Activated naive CD8-positive, alpha-beta T cell treated with anti-CD3 and anti-CD28 coated beads, Interleukin-2, amount 10 ng/mL, durations not matched to agents 7 days and 5 days (primary cell): Measurements from ENCODE around the gene ACBD4. TPM values are rescaled to one million over a fixed set of nuclear protein-coding genes. Genes with fewer than 3 reads are reported as not detected.

Experiments used
- ATAC-seq: fragments of 150-1000 bp; cut with Tn5 transposase; one replicate; pipeline ENCODE4 v1.10.0; 2021; ENCODE audit warnings: low read depth, moderate library complexity
- POLR2A ChIA-PET: fragments of 350-600 bp; sonication (Branson Sonifier 250); formaldehyde crosslinking; loops from one replicate; lab custom pipeline; 2021; ENCODE audit warnings: antibody characterized with exemption; lab: Charles Lee
- DNase-seq: peaks from one replicate; pipeline ENCODE4 v3.0.0; 2021
- H3K27ac Mint-ChIP-seq: one replicate; pipeline ENCODE4 v1.8.0; 2022; ENCODE audit warnings: mild to moderate bottlenecking, mixed read lengths
- H3K27me3 Mint-ChIP-seq: one replicate; pipeline ENCODE4 v1.8.0; 2022; ENCODE audit warnings: mild to moderate bottlenecking, moderate library complexity, mixed read lengths
- H3K36me3 Mint-ChIP-seq: one replicate; pipeline ENCODE4 v1.8.0; 2021; ENCODE audit warnings: mild to moderate bottlenecking, mixed read lengths
- H3K4me1 Mint-ChIP-seq: one replicate; pipeline ENCODE4 v1.8.0; 2021; ENCODE audit warnings: mixed read lengths
- H3K4me3 Mint-ChIP-seq: one replicate; pipeline ENCODE4 v1.8.0; 2022; ENCODE audit warnings: mild to moderate bottlenecking, moderate library complexity, mixed read lengths
- H3K9me3 Mint-ChIP-seq: one replicate; pipeline ENCODE4 v1.8.0; 2021; ENCODE audit warnings: mixed read lengths
- total RNA-seq, 2 experiments: library from RNA; stranded (reverse); gene quantifications; one replicate each; pipeline ENCODE4 v1.2.3, GENCODE V29; 2021

ACBD4 gene
- total RNA-seq, 2 experiments from 2014 or later = 24.5 to 25.0 TPM

DNA sequence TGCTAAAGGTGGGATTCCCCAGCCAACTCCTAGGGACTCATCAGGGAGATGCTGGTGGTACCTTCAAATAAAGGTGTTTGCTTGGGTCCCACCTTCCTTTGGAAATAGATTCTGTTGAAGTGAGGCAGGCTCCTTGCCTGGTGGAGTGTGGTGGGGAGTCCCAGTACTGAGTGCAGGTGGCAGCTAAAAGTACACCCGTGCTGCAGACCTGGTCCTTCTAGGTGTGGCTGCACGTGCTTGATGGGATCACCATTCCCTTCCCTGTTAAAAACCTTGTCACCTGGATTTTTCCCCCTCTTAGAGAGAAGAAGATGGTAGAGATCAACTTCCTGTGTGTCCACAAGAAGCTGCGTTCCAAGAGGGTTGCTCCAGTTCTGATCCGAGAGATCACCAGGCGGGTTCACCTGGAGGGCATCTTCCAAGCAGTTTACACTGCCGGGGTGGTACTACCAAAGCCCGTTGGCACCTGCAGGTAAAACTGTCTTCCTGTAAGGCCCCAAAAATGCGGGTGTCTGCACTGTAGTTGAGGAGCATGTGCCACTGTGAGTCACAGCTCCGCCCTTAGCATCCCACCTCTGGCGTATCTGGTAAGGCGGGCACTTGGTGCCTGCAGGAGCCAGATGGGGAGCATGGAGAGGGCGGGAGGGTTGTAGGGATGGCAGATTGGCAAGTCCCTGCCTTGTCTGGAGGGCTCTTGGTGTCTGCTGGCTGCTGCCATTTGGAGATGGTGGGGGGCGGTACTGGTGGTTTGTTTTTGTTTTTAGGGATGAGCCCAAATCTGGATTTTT is 37.2 kb upstream of the ACBD4 start:
- H3K4me1 Mint-ChIP-seq = no peaks in the 10 kb centered on the region
- DNase-seq = no peak
- ATAC-seq = no peak
- H3K27ac Mint-ChIP-seq = no peak overlapping the region
- H3K9me3 Mint-ChIP-seq = no peaks in the 10 kb centered on the region
- peaks cover 28% of the 10 kb centered on the region for H3K36me3 Mint-ChIP-seq
- H3K4me3 Mint-ChIP-seq = no peak overlapping the region
- POLR2A ChIA-PET = interaction anchor here (1.0 kb wide), 1 partner anchor 48 kb away, joined by 3 read pairs; no protein-coding TSS in a partner anchor
- no peaks in the 10 kb centered on the region for H3K27me3 Mint-ChIP-seq

DNA sequence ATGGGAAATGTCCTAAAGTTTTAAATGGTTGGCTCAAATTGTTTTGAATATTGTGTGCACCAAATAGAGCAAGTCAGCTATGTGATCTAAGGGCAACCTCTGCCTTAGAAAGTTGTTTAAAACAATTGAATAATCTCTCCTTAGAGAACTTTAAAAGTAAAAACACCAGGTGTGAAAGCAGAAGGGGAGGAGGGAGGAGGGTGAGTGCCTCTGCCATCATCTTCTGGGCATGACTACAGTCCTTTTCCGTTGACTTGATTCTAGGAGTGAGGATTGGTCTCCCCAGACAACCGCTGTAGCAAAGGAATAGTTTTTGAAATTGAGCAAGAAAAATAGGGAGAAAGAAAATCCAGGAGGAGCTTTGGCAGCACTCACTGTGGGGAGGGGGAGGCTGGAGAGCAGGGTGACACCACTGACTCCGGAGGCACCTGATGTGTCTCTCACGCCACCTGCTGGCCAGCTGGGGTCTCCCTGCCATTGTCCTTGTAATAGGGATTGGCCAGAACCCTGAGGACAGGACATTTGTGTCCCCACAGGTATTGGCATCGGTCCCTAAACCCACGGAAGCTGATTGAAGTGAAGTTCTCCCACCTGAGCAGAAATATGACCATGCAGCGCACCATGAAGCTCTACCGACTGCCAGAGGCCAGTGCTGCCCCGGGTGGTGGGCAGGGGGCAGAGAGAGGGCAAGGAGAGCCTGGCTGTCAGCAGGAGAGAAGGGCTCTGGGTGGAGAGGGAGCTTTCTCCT is 36.4 kb upstream of the ACBD4 start:
- Mint-ChIP-seq H3K27me3 (no peaks in the 10 kb centered on the region), H3K4me3 (no peak overlapping the region), H3K9me3 (no peaks in the 10 kb centered on the region), H3K27ac (no peak overlapping the region), H3K36me3 (peaks cover 31% of the 10 kb centered on the region), H3K4me1 (no peaks in the 10 kb centered on the region)
- ATAC-seq = peak; percentile 85
- peak; percentile 82 for DNase-seq
- POLR2A ChIA-PET = interaction anchor here (0.8 kb wide), 1 partner anchor 38 kb away, joined by 3 read pairs; the partner anchor contains the start of gene NMT1

DNA sequence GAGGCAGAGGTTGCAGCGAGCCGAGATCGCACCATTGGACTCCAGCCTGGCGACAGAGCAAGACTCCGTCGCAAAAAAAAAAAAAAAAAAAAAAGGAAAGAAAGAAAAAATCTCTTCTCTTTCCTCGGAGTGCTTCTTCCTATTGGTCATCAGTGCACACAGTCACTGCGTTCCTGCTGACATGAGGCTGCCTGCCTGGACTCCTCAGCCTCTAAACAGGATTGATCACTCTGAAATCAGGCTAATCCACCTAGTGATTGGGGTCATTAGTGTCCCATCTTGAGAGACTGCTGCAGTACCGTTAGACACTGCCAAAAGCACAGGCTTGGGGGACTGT is 34.0 kb upstream of the ACBD4 start:
- Mint-ChIP-seq H3K27ac (no peak overlapping the region), H3K4me3 (no peak overlapping the region), H3K4me1 (no peaks in the 10 kb centered on the region), H3K27me3 (no peaks in the 10 kb centered on the region), H3K9me3 (no peaks in the 10 kb centered on the region), H3K36me3 (peaks cover 29% of the 10 kb centered on the region)
- no peak for DNase-seq
- ATAC-seq = no peak
- POLR2A ChIA-PET = no interaction called here

DNA sequence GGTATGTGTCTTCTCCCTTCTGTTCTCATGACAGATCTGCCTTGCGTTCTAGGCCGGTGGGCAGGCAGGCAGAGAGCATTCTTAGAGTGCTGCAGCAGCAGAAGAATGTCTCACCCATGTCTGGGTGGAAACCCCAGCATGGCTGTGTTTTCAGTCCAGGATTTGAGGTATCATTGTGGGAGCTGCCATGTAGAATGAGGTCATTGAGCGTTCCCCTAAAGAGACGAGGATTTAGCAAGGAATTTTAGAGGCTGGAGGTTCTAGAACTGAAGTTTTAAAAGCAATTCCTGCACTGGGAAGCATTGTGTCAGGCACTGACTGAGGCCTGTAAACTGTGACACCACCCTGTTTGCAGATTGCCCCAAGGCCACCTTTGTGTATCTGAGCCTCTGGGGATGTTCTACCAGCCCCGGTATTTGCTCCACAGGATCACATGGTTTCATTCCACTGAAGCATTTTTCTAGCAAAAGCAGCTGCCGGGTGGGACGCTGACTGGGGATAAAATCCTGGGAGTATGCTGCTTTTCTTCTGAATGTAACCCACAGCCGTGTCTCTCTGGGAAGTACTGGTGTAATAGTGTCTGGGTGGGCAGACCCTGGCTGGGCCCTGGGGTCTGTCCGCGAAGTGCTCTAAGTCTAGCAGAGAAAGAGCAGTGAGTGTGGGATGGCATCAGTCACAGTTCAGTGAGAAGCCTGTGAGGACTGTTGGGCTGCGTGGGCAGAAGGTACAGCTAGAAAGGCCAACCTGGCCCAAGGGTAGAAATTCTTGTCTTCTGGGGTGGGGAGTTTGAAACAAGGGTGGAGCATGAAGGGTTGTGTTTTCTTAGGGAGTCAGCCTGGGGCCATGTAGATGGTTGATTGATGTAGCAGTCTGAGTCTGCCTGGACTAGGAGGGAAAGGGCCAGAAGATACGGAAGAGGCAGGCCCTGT is 33.3 kb upstream of the ACBD4 start:
- no peak for ATAC-seq
- POLR2A ChIA-PET = no interaction called here
- no peak overlapping the region for H3K4me3 Mint-ChIP-seq
- no peak for DNase-seq
- H3K36me3 Mint-ChIP-seq = peaks cover 27% of the 10 kb centered on the region
- H3K27me3 Mint-ChIP-seq = no peaks in the 10 kb centered on the region
- no peaks in the 10 kb centered on the region for H3K9me3 Mint-ChIP-seq
- H3K27ac Mint-ChIP-seq = no peak overlapping the region
- no peaks in the 10 kb centered on the region for H3K4me1 Mint-ChIP-seq

DNA sequence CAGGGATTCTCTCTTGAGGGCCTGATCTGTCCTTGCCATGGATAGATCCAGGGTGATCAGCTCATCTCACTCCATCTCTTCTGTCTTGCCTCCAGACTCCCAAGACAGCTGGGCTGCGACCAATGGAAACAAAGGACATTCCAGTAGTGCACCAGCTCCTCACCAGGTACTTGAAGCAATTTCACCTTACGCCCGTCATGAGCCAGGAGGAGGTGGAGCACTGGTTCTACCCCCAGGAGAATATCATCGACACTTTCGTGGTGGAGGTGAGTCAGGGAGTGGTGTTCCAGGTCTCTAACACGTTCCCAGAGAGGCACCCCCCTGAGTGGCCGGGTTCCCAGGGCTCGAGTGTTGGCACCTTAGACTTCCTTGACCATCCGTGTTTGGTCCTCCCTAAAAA is 32.6 kb upstream of the ACBD4 start:
- H3K27me3 Mint-ChIP-seq = no peaks in the 10 kb centered on the region
- DNase-seq (no peak), ATAC-seq (no peak)
- H3K27ac Mint-ChIP-seq = no peak overlapping the region
- peaks cover 26% of the 10 kb centered on the region for H3K36me3 Mint-ChIP-seq
- H3K4me3 Mint-ChIP-seq = no peak overlapping the region
- H3K4me1 Mint-ChIP-seq = no peaks in the 10 kb centered on the region
- no peaks in the 10 kb centered on the region for H3K9me3 Mint-ChIP-seq
- POLR2A ChIA-PET = no interaction called here

DNA sequence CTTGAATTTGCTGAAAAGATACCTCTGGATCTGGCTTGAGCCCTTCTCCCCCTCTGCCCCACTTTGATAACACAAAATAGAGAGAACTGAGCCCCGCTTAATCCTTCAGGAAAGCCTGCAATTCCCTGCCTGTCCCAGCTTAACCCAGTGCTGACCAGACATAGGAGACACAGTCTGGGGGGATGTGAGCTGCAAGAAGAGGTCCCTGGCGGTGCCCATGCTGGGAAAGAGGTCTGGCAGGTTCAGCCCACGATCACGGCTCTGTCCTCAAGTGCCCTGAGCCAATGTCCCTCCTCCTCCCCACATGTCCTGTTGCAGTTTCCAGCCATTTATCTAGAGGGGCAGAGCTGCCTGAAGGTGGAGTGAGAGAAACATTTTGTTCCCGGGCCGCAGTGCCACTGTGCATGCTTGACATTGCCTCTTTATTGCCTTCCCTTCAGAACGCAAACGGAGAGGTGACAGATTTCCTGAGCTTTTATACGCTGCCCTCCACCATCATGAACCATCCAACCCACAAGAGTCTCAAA is 32.2 kb upstream of the ACBD4 start:
- no peaks in the 10 kb centered on the region for H3K4me1 Mint-ChIP-seq
- no peak for ATAC-seq
- H3K4me3 Mint-ChIP-seq = no peak overlapping the region
- no peak for DNase-seq
- H3K27me3 Mint-ChIP-seq = no peaks in the 10 kb centered on the region
- POLR2A ChIA-PET = no interaction called here
- peaks cover 22% of the 10 kb centered on the region for H3K36me3 Mint-ChIP-seq
- no peaks in the 10 kb centered on the region for H3K9me3 Mint-ChIP-seq
- H3K27ac Mint-ChIP-seq = no peak overlapping the region

DNA sequence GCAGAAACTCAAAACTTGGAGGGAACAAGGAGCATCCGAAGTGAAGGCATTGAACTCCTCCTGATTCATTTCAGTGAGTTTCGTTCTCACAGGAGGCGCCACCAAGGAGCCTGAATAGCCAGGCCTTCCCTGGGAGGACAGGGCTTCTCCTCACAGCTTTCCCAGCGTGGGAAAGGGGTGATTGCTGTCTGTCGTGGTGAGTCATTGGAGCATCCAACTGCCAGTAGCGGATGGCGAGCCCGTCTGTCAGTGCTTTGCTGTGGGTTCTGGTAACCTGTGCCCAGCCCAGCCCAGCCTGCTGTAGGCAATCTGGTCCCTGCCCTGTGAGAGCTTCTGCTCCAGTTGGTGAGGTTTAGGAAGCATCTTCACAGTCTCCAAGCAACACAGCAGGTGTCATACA is 31.5 kb upstream of the ACBD4 start:
- no peak overlapping the region for H3K27ac Mint-ChIP-seq
- DNase-seq = no peak
- H3K36me3 Mint-ChIP-seq = peaks cover 22% of the 10 kb centered on the region
- no peaks in the 10 kb centered on the region for H3K4me1 Mint-ChIP-seq
- no peak overlapping the region for H3K4me3 Mint-ChIP-seq
- POLR2A ChIA-PET = no interaction called here
- H3K27me3 Mint-ChIP-seq = no peaks in the 10 kb centered on the region
- ATAC-seq = no peak
- no peaks in the 10 kb centered on the region for H3K9me3 Mint-ChIP-seq

DNA sequence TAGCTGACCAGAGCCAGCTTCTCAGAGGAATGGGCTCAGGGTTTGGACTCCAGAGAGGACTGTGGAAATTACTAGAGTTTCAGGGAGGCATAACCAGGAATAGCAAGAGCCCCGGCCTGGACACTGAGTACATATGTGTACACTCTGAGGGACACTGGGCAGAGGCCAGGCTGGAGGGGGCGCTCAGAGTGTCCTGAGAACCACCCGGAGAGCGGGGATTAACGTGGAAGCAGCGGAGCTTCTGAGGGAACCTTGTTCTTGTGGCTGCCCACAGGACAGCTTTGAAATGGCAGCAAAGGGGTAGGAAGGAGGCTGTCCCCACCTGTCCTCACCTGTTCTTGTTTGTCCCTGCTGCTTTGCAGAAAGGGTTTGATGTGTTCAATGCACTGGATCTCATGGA is 31.0 kb upstream of the ACBD4 start:
- no peaks in the 10 kb centered on the region for H3K27me3 Mint-ChIP-seq

DNA sequence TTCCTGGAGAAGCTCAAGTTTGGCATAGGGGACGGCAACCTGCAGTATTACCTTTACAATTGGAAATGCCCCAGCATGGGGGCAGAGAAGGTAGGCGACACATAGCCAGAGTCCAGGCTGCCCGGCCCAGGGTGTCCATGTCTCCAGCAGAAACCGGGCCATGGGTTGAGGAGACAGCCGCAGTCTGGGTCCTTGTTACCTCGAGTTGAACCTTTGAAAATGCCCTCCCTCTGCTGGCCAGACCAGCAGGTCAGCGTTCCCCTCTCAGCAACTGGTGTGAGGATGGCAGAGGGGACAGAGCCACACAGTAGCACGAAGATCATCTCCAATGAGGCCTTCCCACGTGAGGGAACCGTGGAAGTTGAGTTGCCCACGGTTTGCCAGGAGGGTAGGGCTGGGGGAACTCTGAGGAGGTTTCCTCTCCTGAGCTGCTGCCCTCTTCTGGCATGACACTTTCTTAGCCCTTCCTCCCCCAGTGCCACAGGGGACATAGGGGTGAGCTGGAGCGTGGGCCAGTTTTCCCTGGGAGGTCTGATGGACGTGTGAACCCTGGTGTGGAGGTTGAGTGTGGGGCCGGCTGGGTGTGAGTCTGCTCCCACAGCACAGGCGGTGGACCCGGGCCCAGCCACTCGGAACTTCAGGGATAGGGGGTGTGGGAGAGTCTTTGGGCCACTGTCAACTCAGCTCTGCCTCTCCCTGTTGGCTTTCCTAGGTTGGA is 30.4 kb upstream of the ACBD4 start:
- no peak overlapping the region for H3K27ac Mint-ChIP-seq
- DNase-seq (no peak), ATAC-seq (no peak)
- peaks cover 20% of the 10 kb centered on the region for H3K36me3 Mint-ChIP-seq
- H3K4me1 Mint-ChIP-seq = no peaks in the 10 kb centered on the region
- H3K4me3 Mint-ChIP-seq = no peak overlapping the region
- POLR2A ChIA-PET = interaction anchor here (1.0 kb wide), 1 partner anchor 56 kb away, joined by 4 read pairs; the partner anchor contains the start of gene HEXIM2
- H3K27me3 Mint-ChIP-seq = no peaks in the 10 kb centered on the region
- H3K9me3 Mint-ChIP-seq = no peaks in the 10 kb centered on the region

More for the DNA sequence above, 31.0 kb upstream of the ACBD4 start:
- Mint-ChIP-seq H3K9me3 (no peaks in the 10 kb centered on the region), H3K4me1 (no peaks in the 10 kb centered on the region), H3K4me3 (no peak overlapping the region), H3K36me3 (peaks cover 20% of the 10 kb centered on the region), H3K27ac (no peak overlapping the region)
- ATAC-seq (no peak), DNase-seq (no peak)
- POLR2A ChIA-PET = no interaction called here

DNA sequence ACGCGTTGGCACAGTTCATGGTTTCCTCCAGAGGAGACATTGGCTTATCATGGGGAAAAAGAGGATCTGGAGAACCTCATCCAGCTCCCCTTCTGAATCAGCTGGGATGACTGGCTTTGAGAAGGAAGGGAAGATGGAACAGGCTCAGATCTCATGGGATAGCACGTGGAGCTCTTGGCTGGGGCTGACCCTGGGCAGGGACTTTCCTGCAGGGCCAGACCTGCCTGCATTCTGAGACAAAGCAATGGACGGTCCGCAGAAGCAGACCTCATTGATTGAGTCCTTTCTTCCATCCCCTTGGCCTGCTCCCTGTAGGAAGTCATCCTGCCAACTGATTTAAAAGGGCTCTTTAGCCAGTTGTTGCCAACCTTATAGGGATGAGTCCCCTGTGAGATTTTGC is 29.4 kb upstream of the ACBD4 start:
- no peak overlapping the region for H3K27ac Mint-ChIP-seq
- DNase-seq (no peak), ATAC-seq (no peak)
- no peak overlapping the region for H3K4me3 Mint-ChIP-seq
- POLR2A ChIA-PET = no interaction called here
- no peaks in the 10 kb centered on the region for H3K4me1 Mint-ChIP-seq
- H3K9me3 Mint-ChIP-seq = no peaks in the 10 kb centered on the region
- H3K27me3 Mint-ChIP-seq = no peaks in the 10 kb centered on the region
- peaks cover 20% of the 10 kb centered on the region for H3K36me3 Mint-ChIP-seq

DNA sequence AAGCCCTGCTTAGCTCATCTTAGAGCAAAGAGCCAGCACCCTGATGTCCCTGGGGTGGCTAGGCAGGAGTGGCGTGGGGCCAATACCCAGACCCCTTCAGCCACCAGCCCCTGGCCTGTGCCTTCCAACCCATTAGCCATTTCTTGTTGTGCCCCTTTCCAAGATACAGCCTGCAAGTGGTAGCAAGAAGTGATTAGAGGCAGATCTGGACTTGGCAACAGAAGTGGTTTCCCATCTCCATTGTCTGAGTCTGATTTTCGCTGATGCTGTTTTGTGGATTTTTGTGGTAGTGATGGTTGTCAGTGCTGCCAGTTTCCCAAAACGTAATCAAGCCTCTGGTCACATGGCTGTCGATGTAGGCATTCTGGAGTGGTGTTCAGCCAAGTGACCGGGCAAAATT is 28.9 kb upstream of the ACBD4 start:
- no peaks in the 10 kb centered on the region for H3K27me3 Mint-ChIP-seq
- no peak overlapping the region for H3K4me3 Mint-ChIP-seq
- ATAC-seq (no peak), DNase-seq (no peak)
- no peaks in the 10 kb centered on the region for H3K4me1 Mint-ChIP-seq
- no peak overlapping the region for H3K27ac Mint-ChIP-seq
- H3K9me3 Mint-ChIP-seq = no peaks in the 10 kb centered on the region
- POLR2A ChIA-PET = no interaction called here
- H3K36me3 Mint-ChIP-seq = peaks cover 20% of the 10 kb centered on the region

DNA sequence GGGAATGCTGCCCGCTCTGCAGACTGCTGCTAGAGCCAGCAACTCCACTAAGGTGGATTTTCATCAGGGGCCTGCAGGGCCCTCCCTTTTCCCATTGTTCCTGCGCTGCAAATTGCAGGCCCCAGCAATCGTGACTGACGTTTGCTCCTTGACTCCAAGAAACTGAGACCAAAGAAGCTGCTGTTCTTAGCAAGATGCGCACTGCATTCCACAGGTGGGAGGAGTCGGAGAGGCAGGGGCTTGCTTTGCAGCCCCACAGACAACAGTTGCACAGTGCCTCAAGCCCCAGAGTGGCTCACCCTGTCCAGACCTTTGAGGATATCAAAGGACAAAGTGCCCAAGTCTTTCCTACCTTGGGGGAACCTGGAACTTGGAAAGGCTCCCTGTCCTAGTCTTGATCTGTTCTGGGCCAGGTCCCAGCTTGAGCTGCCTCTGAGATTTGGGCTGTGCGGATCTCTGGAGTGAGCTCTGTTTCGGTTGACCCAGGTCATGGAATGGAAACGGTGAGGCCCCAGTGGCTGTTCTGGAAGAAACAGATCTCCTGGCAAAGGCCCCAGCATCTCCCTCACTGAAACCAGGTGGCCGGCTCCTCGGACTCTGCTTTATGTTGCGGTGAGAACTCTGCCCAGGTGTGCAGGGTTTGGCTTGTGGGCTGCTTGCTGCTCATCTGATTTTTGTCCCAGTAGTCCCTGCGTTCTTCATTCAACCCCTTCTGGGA is 28.0 kb upstream of the ACBD4 start:
- POLR2A ChIA-PET = no interaction called here
- Mint-ChIP-seq H3K4me3 (no peak overlapping the region), H3K27ac (no peak overlapping the region), H3K27me3 (no peaks in the 10 kb centered on the region), H3K9me3 (no peaks in the 10 kb centered on the region), H3K4me1 (no peaks in the 10 kb centered on the region), H3K36me3 (peaks cover 14% of the 10 kb centered on the region)
- no peak for DNase-seq
- ATAC-seq = no peak
